Gastroesophageal sphincter (tissue), 4 donors: ENCODE results near the gene AFAP1. TPM values are rescaled to one million over a fixed set of nuclear protein-coding genes. Genes with fewer than 3 reads are reported as not detected.

Source experiments
- ATAC-seq: fragments of 150-250 bp; one replicate; pipeline ENCODE4 v1.9.1; 2016; ENCODE audit warnings: mild to moderate bottlenecking, moderate library complexity
- H3K27ac ChIP-seq, 4 donors: fragments of 200-600 bp; sonication (generic) in 3 of 4; 1 replicate in 3 of 4; 2 replicates in 1 of 4; pipeline ENCODE4 v1.5.1; 2016 to 2019
- H3K27me3 ChIP-seq: fragments of 200-600 bp; sonication (generic); one replicate; pipeline ENCODE4 v1.5.1; 2019
- H3K36me3 ChIP-seq, 2 donors: fragments of 200-600 bp; sonication (generic); one replicate each; pipeline ENCODE4 v1.5.1; 2019; ENCODE audit warnings: control low read depth in 1 of 2
- H3K4me1 ChIP-seq, 3 donors: fragments of 200-600 bp; sonication (generic); 1 replicate in 2 of 3; 2 replicates in 1 of 3; pipeline ENCODE4 v1.5.1; 2016 to 2019; ENCODE audit warnings: control low read depth in 2 of 3
- H3K4me3 ChIP-seq, 2 donors: fragments of 200-600 bp; sonication (generic); one replicate each; pipeline ENCODE4 v1.5.1; 2019; ENCODE audit warnings: mild to moderate bottlenecking in 1 of 2, moderate library complexity in 1 of 2
- H3K9me3 ChIP-seq, 3 donors: fragments of 200-600 bp; sonication (generic); one replicate each; pipeline ENCODE4 v1.5.1; 2017 to 2019; ENCODE audit warnings: control low read depth in 2 of 3
- CTCF ChIP-seq, 4 experiments: fragments of 200-600 bp in 2 of 4; fragments of 450-650 bp in 2 of 4; sonication (generic) in 1 of 4; IDR thresholded peaks; one replicate each; pipeline ENCODE4 v1.5.1; 2017 to 2019; ENCODE audit warnings: antibody characterized with exemption in 4 of 4, mild to moderate bottlenecking in 2 of 4, moderate library complexity in 2 of 4
- EP300 ChIP-seq: sonication (generic); formaldehyde crosslinking; IDR thresholded peaks from one replicate; pipeline ENCODE4 v1.6.1; 2017; ENCODE audit warnings: antibody characterized with exemption, mild to moderate bottlenecking
- POLR2A ChIP-seq, 2 donors: fragments of 450-650 bp; IDR thresholded peaks; one replicate each; pipeline ENCODE4 v1.6.1; 2017; ENCODE audit warnings: antibody characterized with exemption in 2 of 2, mild to moderate bottlenecking in 2 of 2, moderate library complexity in 1 of 2
- POLR2AphosphoS5 ChIP-seq: sonication (generic); formaldehyde crosslinking; IDR thresholded peaks from one replicate; pipeline ENCODE4 v1.6.1; 2017; ENCODE audit warnings: antibody characterized with exemption
- WGBS, 2 donors: methylation state at CpG; one replicate each; pipeline ENCODE4 v1.1.5; 2018; ENCODE audit warnings: low coverage in 1 of 2; 5-methylcytosine and 5-hydroxymethylcytosine counted together
- total RNA-seq, 4 donors: library from RNA; depleted of rRNA; stranded (reverse); fragments of >200 nt; gene quantifications; one replicate each; pipeline ENCODE4 v1.1.0, GENCODE V29; 2016

Gene AFAP1
- total RNA-seq, 4 donors from 2014 or later = 32.0 to 79.7 (median 48.1) TPM

DNA sequence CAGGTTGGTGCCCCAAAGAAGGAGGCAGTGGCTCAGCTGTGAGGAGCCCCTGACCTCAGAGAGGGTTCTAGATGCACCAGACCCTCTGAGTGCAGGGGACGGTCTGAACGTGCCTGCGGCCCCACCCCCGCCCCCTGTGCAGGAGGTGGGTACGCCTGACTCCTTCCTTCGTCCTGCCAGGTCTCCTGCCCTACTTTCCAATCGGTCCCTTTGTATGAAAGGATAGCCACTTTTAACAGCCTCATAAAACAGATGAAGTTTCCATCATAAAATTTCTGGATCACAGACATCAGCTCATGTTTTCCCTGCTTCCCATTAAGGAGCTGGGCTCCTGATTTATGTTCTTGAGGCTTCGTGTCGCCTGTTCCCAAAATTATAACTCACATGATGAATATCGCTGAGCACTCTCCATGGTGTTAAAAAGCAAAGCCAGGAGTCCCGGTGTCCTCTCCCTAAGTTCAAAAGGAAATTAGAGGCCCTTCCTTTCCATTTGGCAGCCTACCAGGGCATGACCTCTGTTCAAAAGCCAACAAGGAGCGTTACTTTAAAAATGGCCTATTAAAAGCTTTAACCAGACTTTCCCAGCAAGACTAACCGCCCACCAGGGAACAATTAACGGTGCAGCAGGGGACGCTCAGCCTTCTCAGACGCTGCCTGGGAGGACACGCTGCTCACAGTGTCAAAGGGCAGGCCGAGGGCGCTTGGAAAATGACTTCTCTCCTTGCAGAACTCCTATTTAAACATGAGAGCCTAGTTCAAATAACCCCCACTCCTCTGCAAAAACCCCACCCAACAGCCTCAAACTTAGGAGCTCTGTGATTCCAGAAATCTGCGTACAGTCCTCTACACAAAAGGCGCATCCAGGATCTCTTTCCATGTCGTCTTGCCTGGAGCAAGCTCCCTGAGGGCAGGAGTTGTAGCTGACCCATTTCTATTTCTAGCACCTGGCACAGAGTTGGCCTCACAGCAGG lies 181.9 kb downstream of the AFAP1 start:
- TF ChIP-seq EP300 (no peak), POLR2AphosphoS5 (peak; percentile 48)
- 10 to 58% methylated on average over 4 of the region's 22 CpGs for WGBS, 2 donors
- no peaks in the 10 kb centered on the region for H3K27me3 ChIP-seq
- ATAC-seq = no peak
- peaks cover 0 to 25% of the 10 kb centered on the region in 2 donors for H3K36me3 ChIP-seq
- peak overlapping the region in 3 of 4 donors; percentile 37 to 62 (median 48) for H3K27ac ChIP-seq
- H3K4me1 ChIP-seq = peaks cover 0 to 47% (median 6%) of the 10 kb centered on the region in 3 donors
- H3K9me3 ChIP-seq = no peaks in the 10 kb centered on the region
- no peak overlapping the region for H3K4me3 ChIP-seq

DNA sequence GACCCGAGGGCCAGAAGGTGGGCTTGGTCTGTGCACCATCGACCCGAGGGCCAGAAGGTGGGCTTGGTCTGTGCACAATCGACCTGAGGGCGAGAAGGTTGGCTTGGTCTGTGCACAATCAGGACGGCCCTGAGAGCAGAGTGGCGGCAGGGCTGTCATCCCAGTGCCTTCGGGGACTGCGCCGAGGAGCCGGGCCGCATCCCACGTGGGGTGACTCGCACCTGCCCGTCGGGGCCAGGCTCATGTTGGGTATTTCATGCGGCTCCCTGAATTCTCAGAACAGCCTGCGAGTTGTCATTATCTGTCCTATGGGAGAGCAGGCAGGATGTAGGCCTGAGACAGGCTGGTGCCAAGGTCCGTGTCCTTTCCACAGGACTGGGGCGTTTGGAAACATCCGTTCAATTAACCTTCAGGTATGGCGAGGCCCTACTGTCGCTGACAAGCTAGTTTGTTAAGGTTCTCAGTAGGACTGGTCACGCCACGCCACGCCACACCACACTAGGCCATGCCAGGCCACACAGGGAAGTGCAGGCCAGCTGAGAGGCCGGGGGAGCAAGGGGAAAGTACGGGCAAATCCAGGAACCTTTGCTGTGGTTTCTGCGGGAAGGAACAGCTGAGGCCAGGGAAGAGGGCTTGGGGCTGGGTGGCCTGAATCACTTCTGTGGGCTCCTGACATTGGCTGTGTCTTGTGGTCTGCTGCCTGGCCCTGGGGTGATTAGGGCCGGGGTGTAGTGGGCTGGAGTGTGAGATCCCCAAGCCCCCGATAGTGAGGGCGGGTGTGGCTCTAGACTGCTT lies 182.9 kb downstream of the AFAP1 start:
- Histone ChIP-seq H3K27ac (peak overlapping the region in 2 of 4 donors; percentile 48 to 62), H3K9me3 (no peaks in the 10 kb centered on the region), H3K27me3 (no peaks in the 10 kb centered on the region), H3K4me3 (no peak overlapping the region), H3K36me3 (peaks cover 0 to 20% of the 10 kb centered on the region in 2 donors), H3K4me1 (peaks cover 0 to 42% (median 6%) of the 10 kb centered on the region in 3 donors)
- 82% methylated on average over 5 of the region's 32 CpGs; no CpG with 5 or more reads in 1 of the 2 donors for WGBS, 2 donors
- TF ChIP-seq EP300 (no peak), CTCF (IDR thresholded peaks at IDR 0.05) (no peak), POLR2AphosphoS5 (no peak), POLR2A (IDR thresholded peaks at IDR 0.05) (no peak)
- ATAC-seq = no peak

DNA sequence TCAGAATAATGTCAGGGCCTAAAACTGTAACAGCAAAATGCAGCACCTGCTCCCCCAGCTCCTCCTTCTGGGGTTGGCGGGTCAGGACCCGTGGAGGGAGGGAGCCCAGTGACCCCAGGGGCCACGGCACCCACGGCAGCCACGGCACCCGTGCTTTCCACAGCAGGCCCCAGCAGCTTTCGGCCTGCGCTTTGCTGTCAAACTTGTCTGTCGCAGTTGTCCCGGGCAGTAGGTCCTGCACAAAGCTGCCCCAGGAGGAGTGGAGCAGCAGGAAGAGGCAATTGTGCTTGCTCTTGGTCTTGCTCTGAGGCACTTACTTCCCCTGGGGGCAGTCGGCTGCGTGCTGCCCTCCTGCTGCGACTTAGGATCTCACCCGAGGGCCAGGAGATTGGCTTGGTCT lies 183.6 kb downstream of the AFAP1 start:
- Histone ChIP-seq H3K9me3 (no peaks in the 10 kb centered on the region), H3K36me3 (peaks cover 0 to 15% of the 10 kb centered on the region in 2 donors), H3K27me3 (no peaks in the 10 kb centered on the region), H3K4me3 (no peak overlapping the region), H3K27ac (no peak overlapping the region), H3K4me1 (peaks cover 0 to 39% (median 6%) of the 10 kb centered on the region in 3 donors)
- TF ChIP-seq POLR2AphosphoS5 = no peak
- TF ChIP-seq POLR2A (IDR thresholded peaks at IDR 0.05) = no peak
- no peak for TF ChIP-seq EP300
- no peak for TF ChIP-seq CTCF (IDR thresholded peaks at IDR 0.05)
- ATAC-seq = no peak
- 100% methylated on average over 1 of the region's 14 CpGs; no CpG with 5 or more reads in 1 of the 2 donors for WGBS, 2 donors

- no peak for TF ChIP-seq POLR2AphosphoS5
- TF ChIP-seq CTCF (IDR thresholded peaks at IDR 0.05) = no peak
- TF ChIP-seq POLR2A (IDR thresholded peaks at IDR 0.05) = no peak
- no peak for TF ChIP-seq EP300
- Histone ChIP-seq H3K36me3 (peaks cover 0 to 10% of the 10 kb centered on the region in 2 donors), H3K27me3 (no peaks in the 10 kb centered on the region), H3K4me3 (no peak overlapping the region), H3K27ac (no peak overlapping the region), H3K4me1 (peaks cover 0 to 40% (median 6%) of the 10 kb centered on the region in 3 donors), H3K9me3 (no peaks in the 10 kb centered on the region)
- WGBS, 2 donors = no CpG with 5 or more reads among the region's 16 CpGs
- ATAC-seq = no peak
These were observed 184.1 kb downstream of the AFAP1 start for GRCh38 chr4:7755561-7755960.
